PC-3 (cell line): ENCODE data around the gene METTL16. TPM values are rescaled to one million over a fixed set of nuclear protein-coding genes. Genes with fewer than 3 reads are reported as not detected.

Source experiments
- ATAC-seq: fragments of 200-7000 bp; cut with Tn5 transposase; 2 replicates; pipeline ENCODE4 v1.9.1; 2020; ENCODE audit warnings: mild to moderate bottlenecking, moderate library complexity
- BruUV-seq: library from RNA; stranded (reverse); fragments of 400-500 nt; replicated peaks from 2 replicates; lab custom pipeline; 2021; lab: Mats Ljungman, UMichigan
- CTCF ChIA-PET: fragments of 300-600 bp; sonication (Branson Sonifier 250); formaldehyde crosslinking; loops from one replicate; lab custom pipeline; 2022; ENCODE audit warnings: antibody characterized with exemption; lab: Charles Lee
- POLR2A ChIA-PET: fragments of 300-600 bp; sonication (Branson Sonifier 250); formaldehyde crosslinking; loops from one replicate; lab custom pipeline; 2022; ENCODE audit warnings: antibody characterized with exemption; ENCODE audit not compliant: unreplicated experiment; lab: Charles Lee
- DNase-seq: peaks from one replicate; pipeline ENCODE4 v3.0.0-alpha.2; 2015
- H2AFZ ChIP-seq: fragments of 300-600 bp; sonication (generic); 2 replicates; pipeline ENCODE4 v1.6.0; 2016; ENCODE audit warnings: antibody characterized with exemption, low read length
- H3F3A ChIP-seq: fragments of 300-600 bp; sonication (generic); one replicate; pipeline ENCODE4 v1.6.0; 2017; ENCODE audit warnings: antibody characterized with exemption, low read length, control low read depth, mild to moderate bottlenecking; ENCODE audit not compliant: unreplicated experiment
- H3K27ac ChIP-seq: fragments of 300-600 bp; sonication (generic); 2 replicates; pipeline ENCODE4 v1.5.1; 2016; ENCODE audit warnings: mild to moderate bottlenecking, low read length
- H3K27me3 ChIP-seq: fragments of 300-600 bp; sonication (generic); 2 replicates; pipeline ENCODE4 v1.6.1; 2016; ENCODE audit warnings: low read length, mixed read lengths
- H3K36me3 ChIP-seq: fragments of 300-600 bp; sonication (generic); 2 replicates; pipeline ENCODE4 v1.6.1; 2016; ENCODE audit warnings: low read depth, mixed run types, low read length, mixed read lengths
- H3K4me1 ChIP-seq: fragments of 300-600 bp; sonication (generic); 2 replicates; pipeline ENCODE4 v1.5.1; 2016; ENCODE audit warnings: low read length; ENCODE audit not compliant: insufficient read depth
- H3K4me2 ChIP-seq: fragments of 300-600 bp; sonication (generic); 2 replicates; pipeline ENCODE4 v1.6.0; 2016; ENCODE audit warnings: low read length
- H3K4me3 ChIP-seq: fragments of 300-600 bp; sonication (generic); 2 replicates; pipeline ENCODE4 v1.5.1; 2016; ENCODE audit warnings: mild to moderate bottlenecking, low read length, mixed read lengths
- H3K79me2 ChIP-seq: fragments of 300-600 bp; sonication (generic); 2 replicates; pipeline ENCODE4 v1.6.1; 2017; ENCODE audit warnings: low read length, mixed read lengths
- H3K9ac ChIP-seq: fragments of 300-600 bp; sonication (generic); 2 replicates; pipeline ENCODE4 v1.6.0; 2016; ENCODE audit warnings: mild to moderate bottlenecking, low read length
- H3K9me2 ChIP-seq: fragments of 300-600 bp; sonication (generic); replicated peaks from 2 replicates; pipeline ENCODE4 v1.6.1; 2016; ENCODE audit warnings: mixed run types, low read length, mixed read lengths
- H3K9me3 ChIP-seq: fragments of 300-600 bp; sonication (generic); 2 replicates; pipeline ENCODE4 v1.6.1; 2016; ENCODE audit warnings: low read length, mixed read lengths
- H4K20me1 ChIP-seq: fragments of 300-600 bp; sonication (generic); 2 replicates; pipeline ENCODE4 v1.6.1; 2016; ENCODE audit warnings: low read length, mixed read lengths
- CTCF ChIP-seq: fragments of 300-600 bp; sonication (generic); conservative IDR thresholded peaks from 2 replicates; pipeline ENCODE4 v1.5.1; 2017; ENCODE audit warnings: antibody characterized with exemption, low read depth, mild to moderate bottlenecking, low read length
- EZH2 ChIP-seq: fragments of 300-600 bp; sonication (generic); IDR thresholded peaks from one replicate; pipeline ENCODE4 v1.6.1; 2017; ENCODE audit warnings: antibody characterized with exemption, mild to moderate bottlenecking, low read length; ENCODE audit not compliant: unreplicated experiment
- EZH2phosphoT487 ChIP-seq: fragments of 300-600 bp; sonication (generic); IDR thresholded peaks from 2 replicates; pipeline ENCODE4 v1.6.1; 2018; ENCODE audit warnings: mild to moderate bottlenecking, antibody characterized with exemption, low read length, borderline replicate concordance
- intact Hi-C: fragments of 100-400 bp; cut with micrococcal nuclease; formaldehyde crosslinking; loops from 2 replicates; pipeline ENCODE4 v1.9.0; 2023
- total RNA-seq: library from RNA; depleted of rRNA; stranded (reverse); fragments of >200 nt; gene quantifications from 2 replicates; pipeline ENCODE4 v1.2.3, GENCODE V29; 2014

METTL16 gene
- total RNA-seq, 1 experiment from 2014 or later, result 20.8 TPM

DNA sequence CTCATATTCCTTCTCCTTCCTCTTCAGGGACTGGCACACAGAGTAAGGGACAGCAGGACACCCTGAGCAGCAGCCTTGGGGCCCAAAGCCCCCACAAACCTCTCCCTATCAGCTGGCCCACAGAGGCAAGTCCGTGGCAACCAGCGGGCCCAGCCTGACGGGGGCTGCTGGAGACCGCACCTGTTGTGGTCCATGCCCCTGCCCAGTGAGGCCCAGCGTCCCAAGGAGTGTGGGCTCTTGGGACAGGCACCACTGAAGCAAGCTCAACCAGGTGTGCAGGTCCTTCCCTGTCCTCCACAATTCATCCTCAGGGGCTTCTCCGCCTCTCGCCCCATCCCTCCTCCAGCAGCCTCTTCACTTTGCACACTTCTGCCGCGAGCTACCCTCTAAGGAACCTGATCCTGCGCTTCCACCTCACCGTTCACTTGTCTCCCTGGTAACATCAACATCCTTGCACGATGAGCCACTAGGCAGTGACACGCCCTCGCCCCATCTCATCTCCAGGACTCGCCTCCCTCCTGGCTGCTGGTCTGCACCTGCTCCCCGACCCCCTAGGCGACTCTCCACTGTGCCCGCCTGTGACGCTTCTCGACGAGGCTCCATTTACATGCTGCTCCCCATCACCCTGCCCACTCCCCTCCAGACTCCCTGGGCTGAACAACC lies 123.5 kb downstream of the METTL16 start:
- BruUV-seq, result no TSS peak

DNA sequence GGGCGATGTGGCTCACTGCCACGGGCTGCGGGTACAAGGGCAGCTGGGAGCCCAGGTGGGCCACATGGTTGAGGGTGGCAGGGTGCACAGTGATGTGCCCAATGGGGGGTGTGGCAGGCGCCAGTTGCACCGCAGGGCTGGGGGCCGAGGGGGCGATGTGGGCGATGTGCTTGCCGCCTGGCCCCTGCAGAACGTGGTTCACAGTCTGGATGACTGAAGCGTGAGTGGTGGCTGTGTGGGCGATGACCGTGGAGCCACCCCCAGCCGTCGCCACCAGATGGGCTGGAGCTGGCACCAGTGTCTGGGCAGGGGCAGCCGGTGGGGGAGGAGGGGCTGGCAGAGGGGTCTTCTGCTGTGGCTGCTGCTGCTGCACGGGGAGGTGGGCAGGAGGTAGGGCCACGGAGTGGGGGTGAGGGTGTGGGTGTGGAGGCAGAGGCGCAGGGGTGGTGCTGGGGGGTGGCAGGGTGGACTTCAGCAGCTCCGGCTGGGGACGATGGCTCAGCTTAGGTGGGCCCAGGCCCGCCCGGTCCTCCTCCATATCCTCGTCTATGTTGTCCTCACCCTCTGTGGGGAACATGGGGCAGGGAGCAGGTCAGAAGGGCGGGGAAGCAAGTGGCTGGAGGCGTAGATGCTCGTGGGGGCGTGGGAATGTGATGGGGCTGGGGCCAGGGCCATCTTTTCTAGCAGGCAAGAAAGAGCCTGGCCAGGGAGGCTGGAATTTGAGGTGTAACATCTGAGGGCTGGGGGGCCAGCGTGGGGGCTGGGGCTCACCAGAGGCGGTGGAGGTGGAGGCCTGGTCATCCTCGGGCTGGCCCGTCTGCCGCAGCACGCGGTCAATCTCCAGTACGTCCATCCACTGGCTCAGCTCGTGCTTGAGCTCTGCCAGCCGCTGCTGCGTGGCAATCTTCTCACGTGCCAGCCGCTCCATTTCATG lies 124.3 kb downstream of the METTL16 start:
- DNase-seq (no peak), ATAC-seq (no peak)
- H4K20me1 ChIP-seq, result no peaks in the 10 kb centered on the region
- intact Hi-C loops, result no loop called here
- H3K9me2 ChIP-seq, result no peaks in the 10 kb centered on the region
- BruUV-seq, result no TSS peak
- no peak for TF ChIP-seq EZH2phosphoT487
- ChIA-PET POLR2A (no interaction called here), CTCF (no interaction called here)
- H3K27me3 ChIP-seq, result no peaks in the 10 kb centered on the region
- peaks cover 10% of the 10 kb centered on the region for H3K4me1 ChIP-seq
- no peaks in the 10 kb centered on the region for H3F3A ChIP-seq
- H3K9me3 ChIP-seq, result no peaks in the 10 kb centered on the region
- H3K4me3 ChIP-seq, result no peak overlapping the region
- no peak overlapping the region for H2AFZ ChIP-seq
- H3K36me3 ChIP-seq, result no peaks in the 10 kb centered on the region
- peaks cover 18% of the 10 kb centered on the region for H3K79me2 ChIP-seq
- no peak overlapping the region for H3K27ac ChIP-seq
- no peak overlapping the region for H3K4me2 ChIP-seq
- no peak overlapping the region for H3K9ac ChIP-seq

More for the DNA sequence above, 123.5 kb downstream of the METTL16 start:
- DNase-seq (no peak), ATAC-seq (no peak)
- TF ChIP-seq EZH2phosphoT487 (no peak), CTCF (no peak), EZH2 (no peak)
- Histone ChIP-seq H3K4me1 (peaks cover 11% of the 10 kb centered on the region), H3K9me2 (no peaks in the 10 kb centered on the region), H3K4me2 (no peak overlapping the region), H3K27ac (no peak overlapping the region), H4K20me1 (no peaks in the 10 kb centered on the region), H3K27me3 (no peaks in the 10 kb centered on the region), H3K36me3 (no peaks in the 10 kb centered on the region), H2AFZ (no peak overlapping the region), H3K79me2 (peaks cover 19% of the 10 kb centered on the region), H3F3A (no peaks in the 10 kb centered on the region), H3K4me3 (no peak overlapping the region), H3K9ac (no peak overlapping the region), H3K9me3 (no peaks in the 10 kb centered on the region)
- intact Hi-C loops, result no loop called here
- CTCF ChIA-PET, result no interaction called here
- POLR2A ChIA-PET, result no interaction called here

DNA sequence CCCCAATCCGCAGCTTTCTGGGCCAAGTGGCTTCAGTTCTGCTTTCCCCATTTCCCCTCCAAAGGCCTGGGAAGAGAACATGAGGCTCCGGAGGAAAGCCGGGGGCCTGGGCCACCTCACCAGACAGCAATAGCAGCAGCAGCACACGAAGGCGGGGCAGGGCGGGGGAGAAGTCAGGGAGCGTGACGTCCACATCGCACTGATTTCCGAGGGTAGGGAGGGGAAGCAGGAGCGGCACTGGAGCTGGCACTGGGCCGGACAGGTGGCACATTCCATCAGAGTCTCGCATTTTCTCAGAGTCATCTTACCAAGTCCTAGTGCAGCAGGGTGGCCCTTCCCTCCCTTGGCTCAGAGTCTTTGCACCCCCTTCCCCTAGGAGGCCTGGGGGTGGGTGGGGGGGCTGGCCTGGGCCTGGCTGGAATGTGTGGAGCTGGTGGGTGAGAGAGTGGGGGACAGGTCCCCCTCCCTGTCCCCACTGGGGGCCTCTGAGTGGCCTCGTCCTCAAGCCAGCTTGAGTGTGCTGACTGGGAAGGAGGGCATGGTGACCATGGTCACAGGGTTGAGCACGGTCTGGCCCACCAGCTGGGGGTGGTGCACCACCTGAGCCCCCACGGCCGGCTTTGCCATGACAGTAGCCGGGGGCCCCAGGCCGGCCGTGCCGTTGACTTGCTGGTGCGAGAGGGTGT lies 125.1 kb downstream of the METTL16 start:
- intact Hi-C loops, result no loop called here
- no peaks in the 10 kb centered on the region for H3K36me3 ChIP-seq
- no peak for ATAC-seq
- ChIA-PET POLR2A (no interaction called here), CTCF (no interaction called here)
- peaks cover 2% of the 10 kb centered on the region for H3K4me1 ChIP-seq
- H3K79me2 ChIP-seq, result peaks cover 10% of the 10 kb centered on the region
- no peaks in the 10 kb centered on the region for H3K27me3 ChIP-seq
- no peak overlapping the region for H3K4me2 ChIP-seq
- no peak overlapping the region for H3K27ac ChIP-seq
- no peak overlapping the region for H2AFZ ChIP-seq
- no peaks in the 10 kb centered on the region for H3F3A ChIP-seq
- H3K9ac ChIP-seq, result no peak overlapping the region
- H3K9me2 ChIP-seq, result no peaks in the 10 kb centered on the region
- no peaks in the 10 kb centered on the region for H3K9me3 ChIP-seq
- H3K4me3 ChIP-seq, result no peak overlapping the region
- TF ChIP-seq EZH2, result no peak
- TF ChIP-seq CTCF, result no peak
- no peak for TF ChIP-seq EZH2phosphoT487
- H4K20me1 ChIP-seq, result no peaks in the 10 kb centered on the region
- DNase-seq, result no peak
- BruUV-seq, result TSS peak; percentile 3
